H9 (cell line): ENCODE measurements around the gene MCAT. TPM values are rescaled to one million over a fixed set of nuclear protein-coding genes. Genes with fewer than 3 reads are reported as not detected.

Source experiments
- DNase-seq: peaks from one replicate; pipeline ENCODE4 v3.0.0-alpha.2; 2017
- H2AFZ ChIP-seq: one replicate; pipeline ENCODE4 v1.6.1; 2013; ENCODE audit warnings: mild to moderate bottlenecking, low read length, control low read depth, moderate library complexity
- H2AK5ac ChIP-seq: 2 replicates; pipeline ENCODE4 v1.6.1; 2013; ENCODE audit warnings: low read length, control low read depth, mixed read lengths; ENCODE audit not compliant: insufficient read length
- H2BK120ac ChIP-seq: one replicate; pipeline ENCODE4 v1.6.1; 2013; ENCODE audit warnings: low read depth, mild to moderate bottlenecking, low read length, control low read depth, inconsistent platforms; ENCODE audit not compliant: poor library complexity, severe bottlenecking
- H2BK12ac ChIP-seq: 2 replicates; pipeline ENCODE4 v1.6.1; 2013; ENCODE audit warnings: low read length, control low read depth, mixed read lengths, low read depth; ENCODE audit not compliant: insufficient read length
- H2BK15ac ChIP-seq: 2 replicates; pipeline ENCODE4 v1.6.1; 2013; ENCODE audit warnings: low read depth, low read length, control low read depth
- H2BK20ac ChIP-seq: one replicate; pipeline ENCODE4 v1.6.1; 2013; ENCODE audit warnings: low read depth, mild to moderate bottlenecking, low read length, control low read depth, inconsistent platforms; ENCODE audit not compliant: poor library complexity, severe bottlenecking
- H2BK5ac ChIP-seq: 2 replicates; pipeline ENCODE4 v1.6.1; 2013; ENCODE audit warnings: low read length, control low read depth, mixed read lengths; ENCODE audit not compliant: insufficient read length
- H3K14ac ChIP-seq: 2 replicates; pipeline ENCODE4 v1.6.1; 2013; ENCODE audit warnings: low read length, control low read depth; ENCODE audit not compliant: insufficient read depth
- H3K18ac ChIP-seq: 2 replicates; pipeline ENCODE4 v1.6.1; 2013; ENCODE audit warnings: low read depth, mild to moderate bottlenecking, mixed read lengths, low read length, control low read depth; ENCODE audit not compliant: insufficient read length
- H3K23ac ChIP-seq: 2 replicates; pipeline ENCODE4 v1.6.1; 2013; ENCODE audit warnings: low read length, control low read depth, mixed read lengths, low read depth; ENCODE audit not compliant: insufficient read length
- H3K23me2 ChIP-seq: 2 replicates; pipeline ENCODE4 v1.6.1; 2013; ENCODE audit warnings: low read depth, mild to moderate bottlenecking, mixed read lengths, low read length, control low read depth; ENCODE audit not compliant: insufficient read length, poor library complexity, severe bottlenecking
- H3K27ac ChIP-seq: 2 replicates; pipeline ENCODE4 v1.5.1; 2013; ENCODE audit warnings: low read length, control low read depth, mixed read lengths, low read depth; ENCODE audit not compliant: insufficient read length
- H3K27me3 ChIP-seq: 2 replicates; pipeline ENCODE4 v1.6.1; 2013; ENCODE audit warnings: low read length, control low read depth, inconsistent platforms; ENCODE audit not compliant: insufficient read depth
- H3K4ac ChIP-seq: 2 replicates; pipeline ENCODE4 v1.6.1; 2013; ENCODE audit warnings: low read depth, mild to moderate bottlenecking, control low read depth, inconsistent platforms, low read length, moderate library complexity
- H3K4me1 ChIP-seq: 2 replicates; pipeline ENCODE4 v1.6.1; 2013; ENCODE audit warnings: low read length, control low read depth, inconsistent platforms; ENCODE audit not compliant: insufficient read depth
- H3K4me2 ChIP-seq: 2 replicates; pipeline ENCODE4 v1.6.1; 2013; ENCODE audit warnings: low read length, control low read depth, mixed read lengths; ENCODE audit not compliant: insufficient read length, insufficient read depth
- H3K56ac ChIP-seq: 2 replicates; pipeline ENCODE4 v1.6.1; 2013; ENCODE audit warnings: low read depth, mild to moderate bottlenecking, mixed read lengths, low read length, control low read depth; ENCODE audit not compliant: insufficient read length
- H3K79me1 ChIP-seq: 2 replicates; pipeline ENCODE4 v1.6.1; 2013; ENCODE audit warnings: low read depth, mild to moderate bottlenecking, moderate library complexity, low read length, control low read depth, inconsistent platforms; ENCODE audit not compliant: insufficient read depth, poor library complexity, severe bottlenecking
- H3K79me2 ChIP-seq: 2 replicates; pipeline ENCODE4 v1.6.1; 2013; ENCODE audit warnings: low read length, control low read depth, inconsistent platforms; ENCODE audit not compliant: insufficient read depth
- H3K9ac ChIP-seq: 2 replicates; pipeline ENCODE4 v1.6.1; 2013; ENCODE audit warnings: low read length, control low read depth, mixed read lengths; ENCODE audit not compliant: insufficient read length; ENCODE audit errors: extremely low read depth
- H3K9me3 ChIP-seq: one replicate; pipeline ENCODE4 v1.6.1; 2013; ENCODE audit warnings: low read depth, low read length, inconsistent platforms; ENCODE audit not compliant: control insufficient read depth
- H3T11ph ChIP-seq: one replicate; pipeline ENCODE4 v1.6.1; 2013; ENCODE audit warnings: mild to moderate bottlenecking, low read length, control low read depth, inconsistent platforms
- H4K20me1 ChIP-seq: one replicate; pipeline ENCODE4 v1.6.1; 2013; ENCODE audit not compliant: control insufficient read depth, insufficient read length, insufficient read depth
- H4K5ac ChIP-seq: 2 replicates; pipeline ENCODE4 v1.6.1; 2013; ENCODE audit warnings: low read depth, mild to moderate bottlenecking, mixed read lengths, low read length, control low read depth; ENCODE audit not compliant: insufficient read length
- H4K8ac ChIP-seq: replicated peaks from 2 replicates; pipeline ENCODE4 v1.6.1; 2013; ENCODE audit warnings: low read length, control low read depth, mixed read lengths, low read depth; ENCODE audit not compliant: insufficient read length
- H4K91ac ChIP-seq: 2 replicates; pipeline ENCODE4 v1.6.1; 2013; ENCODE audit warnings: low read depth, mild to moderate bottlenecking, moderate library complexity, mixed read lengths, low read length, control low read depth; ENCODE audit not compliant: insufficient read length
- H3K27ac Mint-ChIP-seq, 3 experiments: 2 replicates in 2 of 3; 3 replicates in 1 of 3; pipeline ENCODE4 v1.8.0; 2020 to 2021; ENCODE audit warnings: mixed read lengths in 3 of 3, mild to moderate bottlenecking in 1 of 3, moderate library complexity in 1 of 3
- H3K27me3 Mint-ChIP-seq: 2 replicates; pipeline ENCODE4 v1.8.0; 2021; ENCODE audit warnings: low read depth, mild to moderate bottlenecking, moderate library complexity, mixed read lengths
- H3K36me3 Mint-ChIP-seq, 3 experiments: 2 replicates in 2 of 3; 3 replicates in 1 of 3; pipeline ENCODE4 v1.8.0; 2020 to 2021; ENCODE audit warnings: low read depth in 3 of 3, mixed read lengths in 3 of 3; ENCODE audit not compliant: insufficient read depth in 1 of 3
- H3K4me1 Mint-ChIP-seq, 2 experiments: 2 replicates each; pipeline ENCODE4 v1.8.0; 2020; ENCODE audit warnings: mixed read lengths in 2 of 2
- H3K4me3 Mint-ChIP-seq, 2 experiments: 2 replicates in 1 of 2; 3 replicates in 1 of 2; pipeline ENCODE4 v1.8.0; 2020 to 2021; ENCODE audit warnings: mild to moderate bottlenecking in 2 of 2, mixed read lengths in 2 of 2, moderate library complexity in 1 of 2
- H3K9me3 Mint-ChIP-seq, 2 experiments: 2 replicates in 1 of 2; 3 replicates in 1 of 2; pipeline ENCODE4 v1.8.0; 2020; ENCODE audit warnings: mild to moderate bottlenecking in 2 of 2, mixed read lengths in 2 of 2, moderate library complexity in 1 of 2
- WGBS: extraction: QIAGEN DNeasy Blood & Tissue Kit; methylation state at CpG from one replicate; pipeline ENCODE4 v1.1.7; 2013; ENCODE audit warnings: missing lambda C conversion rate, low lambda C conversion rate, mixed read lengths; ENCODE audit not compliant: insufficient read length; ENCODE audit errors: extremely low coverage; 5-methylcytosine and 5-hydroxymethylcytosine counted together
- total RNA-seq: library from RNA; stranded (reverse); gene quantifications from 2 replicates; pipeline ENCODE4 v1.2.1, GENCODE V29; 2021
- TF ChIP-seq, protein P1 (sequence below): fragments of 200-600 bp; sonication (generic); conservative IDR thresholded peaks from 3 replicates; pipeline ENCODE4 v1.8.0; 2021; ENCODE audit warnings: antibody characterized with exemption, mild to moderate bottlenecking

The MCAT gene
- total RNA-seq, 1 experiment from 2014 or later = 20.3 TPM

DNA sequence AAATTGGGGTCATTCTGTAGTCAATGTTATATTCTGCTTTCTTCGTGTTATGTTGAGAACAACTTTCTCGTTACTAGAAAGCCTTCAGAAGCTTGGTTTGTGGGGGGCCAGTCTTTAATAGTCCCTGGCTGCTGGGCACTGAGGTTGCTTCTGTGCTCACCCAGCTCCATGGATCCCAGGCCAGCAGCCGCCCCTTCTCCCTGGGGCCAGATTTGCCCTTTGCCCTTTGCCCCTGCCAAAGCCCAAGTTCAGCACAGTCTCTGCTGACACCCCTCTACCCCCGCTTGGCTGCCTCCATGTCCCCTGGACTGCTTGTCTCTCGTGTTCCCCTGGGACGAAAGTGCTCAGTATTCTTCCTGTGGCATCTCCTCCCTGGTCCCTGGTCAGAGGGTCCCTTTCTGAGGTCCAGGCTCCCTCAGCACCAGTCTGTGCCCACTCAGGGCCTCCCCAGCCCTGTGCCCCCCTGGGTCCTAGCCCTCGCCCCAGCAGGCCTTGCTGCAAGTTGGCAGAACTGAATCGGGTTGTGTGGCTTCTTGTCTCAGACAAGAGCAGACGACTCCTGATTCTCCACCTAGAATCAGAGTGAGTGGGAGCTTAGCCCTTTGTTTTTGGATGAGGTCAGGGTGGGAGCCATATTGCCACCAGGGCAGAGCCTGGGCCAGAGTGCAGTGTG lies 14.8 kb upstream of the MCAT start:
- no peak for DNase-seq
- H3K4ac ChIP-seq = no peak overlapping the region
- TF ChIP-seq, protein P1, sequence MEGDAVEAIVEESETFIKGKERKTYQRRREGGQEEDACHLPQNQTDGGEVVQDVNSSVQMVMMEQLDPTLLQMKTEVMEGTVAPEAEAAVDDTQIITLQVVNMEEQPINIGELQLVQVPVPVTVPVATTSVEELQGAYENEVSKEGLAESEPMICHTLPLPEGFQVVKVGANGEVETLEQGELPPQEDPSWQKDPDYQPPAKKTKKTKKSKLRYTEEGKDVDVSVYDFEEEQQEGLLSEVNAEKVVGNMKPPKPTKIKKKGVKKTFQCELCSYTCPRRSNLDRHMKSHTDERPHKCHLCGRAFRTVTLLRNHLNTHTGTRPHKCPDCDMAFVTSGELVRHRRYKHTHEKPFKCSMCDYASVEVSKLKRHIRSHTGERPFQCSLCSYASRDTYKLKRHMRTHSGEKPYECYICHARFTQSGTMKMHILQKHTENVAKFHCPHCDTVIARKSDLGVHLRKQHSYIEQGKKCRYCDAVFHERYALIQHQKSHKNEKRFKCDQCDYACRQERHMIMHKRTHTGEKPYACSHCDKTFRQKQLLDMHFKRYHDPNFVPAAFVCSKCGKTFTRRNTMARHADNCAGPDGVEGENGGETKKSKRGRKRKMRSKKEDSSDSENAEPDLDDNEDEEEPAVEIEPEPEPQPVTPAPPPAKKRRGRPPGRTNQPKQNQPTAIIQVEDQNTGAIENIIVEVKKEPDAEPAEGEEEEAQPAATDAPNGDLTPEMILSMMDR = no peak
- H2BK15ac ChIP-seq = no peak overlapping the region
- no peak overlapping the region for H4K8ac ChIP-seq
- no peak overlapping the region for H4K5ac ChIP-seq
- H3K4me3 Mint-ChIP-seq = no peak overlapping the region
- no peaks in the 10 kb centered on the region for H3K79me1 ChIP-seq
- H4K20me1 ChIP-seq = no peaks in the 10 kb centered on the region
- peak overlapping the region; percentile 25; the same call in 1 of the 2 replicates for H3K14ac ChIP-seq
- H3K18ac ChIP-seq = no peak overlapping the region
- no peak overlapping the region for H2AK5ac ChIP-seq
- peaks cover 4% of the 10 kb centered on the region for H3K27me3 Mint-ChIP-seq
- H3K4me1 Mint-ChIP-seq = peaks cover 0 to 14% of the 10 kb centered on the region in 2 experiments; a peak in 3 of 4 replicates
- peak overlapping the region in 1 of 3 experiments; percentile 88; a peak in 1 of 7 replicates for H3K27ac Mint-ChIP-seq
- H2BK12ac ChIP-seq = no peak overlapping the region
- H3K23me2 ChIP-seq = no peaks in the 10 kb centered on the region
- no peaks in the 10 kb centered on the region for H3K9me3 Mint-ChIP-seq
- no CpG with 5 or more reads among the region's 9 CpGs for WGBS
- no peaks in the 10 kb centered on the region for H3K79me2 ChIP-seq
- no peak overlapping the region for H2BK5ac ChIP-seq
- H3K36me3 Mint-ChIP-seq = no peaks in the 10 kb centered on the region
- no peak overlapping the region for H2AFZ ChIP-seq
- H4K91ac ChIP-seq = no peak overlapping the region
- no peak overlapping the region for H3K27ac ChIP-seq
- no peaks in the 10 kb centered on the region for H3K27me3 ChIP-seq
- H3K23ac ChIP-seq = no peak overlapping the region
- H3K4me2 ChIP-seq = no peak overlapping the region
- no peak overlapping the region for H2BK120ac ChIP-seq
- no peak overlapping the region for H3K9ac ChIP-seq
- no peaks in the 10 kb centered on the region for H3K4me1 ChIP-seq
- H3T11ph ChIP-seq = no peak overlapping the region
- no peaks in the 10 kb centered on the region for H3K9me3 ChIP-seq
- no peak overlapping the region for H2BK20ac ChIP-seq
- H3K56ac ChIP-seq = no peak overlapping the region
